ENCODE data around the gene SPTBN5.

- TF ChIP-seq REST (IDR thresholded peaks at IDR 0.05; ENCODE audit: low read depth) (no peak), CEBPB (IDR thresholded peaks at IDR 0.05; ENCODE audit: low read depth) (no peak), YY1 (IDR thresholded peaks at IDR 0.05; ENCODE audit: extremely low read depth, insufficient replicate concordance, low read depth, low read length) (no peak), EZH2 (IDR thresholded peaks at IDR 0.05) (no peak)
- TF ChIP-seq, protein P1, sequence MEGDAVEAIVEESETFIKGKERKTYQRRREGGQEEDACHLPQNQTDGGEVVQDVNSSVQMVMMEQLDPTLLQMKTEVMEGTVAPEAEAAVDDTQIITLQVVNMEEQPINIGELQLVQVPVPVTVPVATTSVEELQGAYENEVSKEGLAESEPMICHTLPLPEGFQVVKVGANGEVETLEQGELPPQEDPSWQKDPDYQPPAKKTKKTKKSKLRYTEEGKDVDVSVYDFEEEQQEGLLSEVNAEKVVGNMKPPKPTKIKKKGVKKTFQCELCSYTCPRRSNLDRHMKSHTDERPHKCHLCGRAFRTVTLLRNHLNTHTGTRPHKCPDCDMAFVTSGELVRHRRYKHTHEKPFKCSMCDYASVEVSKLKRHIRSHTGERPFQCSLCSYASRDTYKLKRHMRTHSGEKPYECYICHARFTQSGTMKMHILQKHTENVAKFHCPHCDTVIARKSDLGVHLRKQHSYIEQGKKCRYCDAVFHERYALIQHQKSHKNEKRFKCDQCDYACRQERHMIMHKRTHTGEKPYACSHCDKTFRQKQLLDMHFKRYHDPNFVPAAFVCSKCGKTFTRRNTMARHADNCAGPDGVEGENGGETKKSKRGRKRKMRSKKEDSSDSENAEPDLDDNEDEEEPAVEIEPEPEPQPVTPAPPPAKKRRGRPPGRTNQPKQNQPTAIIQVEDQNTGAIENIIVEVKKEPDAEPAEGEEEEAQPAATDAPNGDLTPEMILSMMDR (IDR thresholded peaks at IDR 0.05 in 2 of 3, conservative IDR thresholded peaks at IDR 0.05 in 1 of 3; ENCODE audit: borderline replicate concordance in 1 of 3, insufficient read depth in 1 of 3, low read depth in 2 of 3, low read length in 2 of 3) = no peak
- TF ChIP-seq, protein P2, sequence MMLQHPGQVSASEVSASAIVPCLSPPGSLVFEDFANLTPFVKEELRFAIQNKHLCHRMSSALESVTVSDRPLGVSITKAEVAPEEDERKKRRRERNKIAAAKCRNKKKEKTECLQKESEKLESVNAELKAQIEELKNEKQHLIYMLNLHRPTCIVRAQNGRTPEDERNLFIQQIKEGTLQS (IDR thresholded peaks at IDR 0.05) = no peak
These were observed 80.4 kb downstream of the SPTBN5 start for GRCh38 chr15:41813426-41813825.

All from HCT116 (cell line).